Tibial nerve (tissue), 4 donors: ENCODE measurements around the gene AIFM1. TPM values are rescaled to one million over a fixed set of nuclear protein-coding genes. Genes with fewer than 3 reads are reported as not detected.

Experiments
- DNase-seq, 2 donors: peaks; one replicate each; pipeline ENCODE4 v3.0.0-alpha.2; 2019; ENCODE audit warnings: low spot score in 2 of 2
- H3K27ac ChIP-seq, 4 donors: fragments of 200-600 bp; sonication (generic) in 3 of 4; one replicate each; pipeline ENCODE4 v1.5.1; 2017 to 2019; ENCODE audit warnings: mild to moderate bottlenecking in 1 of 4
- H3K27me3 ChIP-seq, 2 donors: fragments of 200-600 bp; sonication (generic) in 1 of 2; one replicate each; pipeline versions ENCODE4 v1.5.1 to v1.6.0; 2017 to 2019
- H3K36me3 ChIP-seq, 3 donors: fragments of 200-600 bp; sonication (generic); one replicate each; pipeline ENCODE4 v1.5.1; 2018 to 2019
- H3K4me1 ChIP-seq, 4 donors: fragments of 200-600 bp; sonication (generic) in 3 of 4; one replicate each; pipeline ENCODE4 v1.5.1; 2017 to 2019
- H3K4me3 ChIP-seq, 4 donors: fragments of 200-600 bp; sonication (generic) in 3 of 4; one replicate each; pipeline ENCODE4 v1.5.1; 2017 to 2019; ENCODE audit warnings: mild to moderate bottlenecking in 1 of 4, moderate library complexity in 1 of 4
- H3K9me3 ChIP-seq, 4 donors: fragments of 200-600 bp; sonication (generic) in 3 of 4; one replicate each; pipeline ENCODE4 v1.5.1; 2017 to 2019
- CTCF ChIP-seq, 5 experiments: fragments of 200-600 bp in 3 of 5; fragments of 450-650 bp in 2 of 5; sonication (generic) in 3 of 5; IDR thresholded peaks; one replicate each; pipeline ENCODE4 v1.5.1; 2016 to 2019; ENCODE audit warnings: antibody characterized with exemption in 5 of 5, mild to moderate bottlenecking in 3 of 5, moderate library complexity in 2 of 5
- EP300 ChIP-seq, 2 donors: sonication (generic); formaldehyde crosslinking; IDR thresholded peaks; one replicate each; pipeline ENCODE4 v1.6.1; 2017; ENCODE audit warnings: antibody characterized with exemption in 2 of 2, mild to moderate bottlenecking in 1 of 2
- POLR2A ChIP-seq, 2 donors: fragments of 450-650 bp; IDR thresholded peaks; one replicate each; pipeline ENCODE4 v1.6.1; 2017; ENCODE audit warnings: antibody characterized with exemption in 2 of 2, mild to moderate bottlenecking in 2 of 2, moderate library complexity in 2 of 2
- WGBS, 2 donors: methylation state at CpG; one replicate each; pipeline ENCODE4 v1.1.5; 2018; 5-methylcytosine and 5-hydroxymethylcytosine counted together
- total RNA-seq, 4 donors: library from RNA; depleted of rRNA; stranded (reverse); fragments of >200 nt; gene quantifications; one replicate each; pipeline ENCODE4 v1.1.0, GENCODE V29; 2016

AIFM1 gene
- total RNA-seq, 4 donors from 2014 or later: 12.0 to 18.4 (median 16.7) TPM

- H3K4me3 ChIP-seq: no peak overlapping the region
- 76 to 78% methylated on average over 9 to 11 of the region's 11 CpGs for whole genome bisulfite sequencing, 2 donors
- no peak for DNase-seq
- no peaks in the 10 kb centered on the region for H3K9me3 ChIP-seq
- H3K27me3 ChIP-seq: no peaks in the 10 kb centered on the region
- no peaks in the 10 kb centered on the region for H3K36me3 ChIP-seq
- no peak for TF ChIP-seq CTCF (IDR thresholded peaks at IDR 0.05)
- peak in 1 of 2 donors; percentile 26 for TF ChIP-seq EP300 (IDR thresholded peaks at IDR 0.05)
- H3K27ac ChIP-seq: peak overlapping the region in 3 of 4 donors; percentile 13 to 45 (median 33)
- peaks cover 0 to 38% (median 10%) of the 10 kb centered on the region in 4 donors for H3K4me1 ChIP-seq
Measured at GRCh38 chrX:130085551-130086446, 79.8 kb downstream of the AIFM1 start.

- TF ChIP-seq CTCF (IDR thresholded peaks at IDR 0.05): no peak
- TF ChIP-seq POLR2A (IDR thresholded peaks at IDR 0.05): no peak
- TF ChIP-seq EP300 (IDR thresholded peaks at IDR 0.05): no peak
- Histone ChIP-seq H3K36me3 (no peaks in the 10 kb centered on the region), H3K27ac (peak overlapping the region in 2 of 4 donors; percentile 19 to 33), H3K9me3 (no peaks in the 10 kb centered on the region), H3K27me3 (no peaks in the 10 kb centered on the region), H3K4me1 (peaks cover 0 to 38% (median 10%) of the 10 kb centered on the region in 4 donors), H3K4me3 (no peak overlapping the region)
- DNase-seq: no peak
- 40 to 74% methylated on average over 2 to 9 of the region's 9 CpGs for WGBS, 2 donors
Measured at GRCh38 chrX:130084631-130085237, 80.9 kb downstream of the AIFM1 start.

- no peak overlapping the region for H3K4me3 ChIP-seq
- H3K36me3 ChIP-seq: no peaks in the 10 kb centered on the region
- 77 to 85% methylated on average over 10 to 15 of the region's 15 CpGs for WGBS, 2 donors
- no peaks in the 10 kb centered on the region for H3K9me3 ChIP-seq
- no peak for DNase-seq
- peaks cover 0 to 38% (median 10%) of the 10 kb centered on the region in 4 donors for H3K4me1 ChIP-seq
- no peak for TF ChIP-seq EP300 (IDR thresholded peaks at IDR 0.05)
- TF ChIP-seq CTCF (IDR thresholded peaks at IDR 0.05): no peak
- TF ChIP-seq POLR2A (IDR thresholded peaks at IDR 0.05): no peak
- H3K27me3 ChIP-seq: no peaks in the 10 kb centered on the region
- no peak overlapping the region for H3K27ac ChIP-seq
Measured at GRCh38 chrX:130083656-130084382, 81.8 kb downstream of the AIFM1 start.

- 39 to 54% methylated on average over 5 to 7 of the region's 7 CpGs for WGBS, 2 donors
- H3K4me3 ChIP-seq: no peak overlapping the region
- H3K36me3 ChIP-seq: no peaks in the 10 kb centered on the region
- DNase-seq: no peak
- H3K27ac ChIP-seq: peak overlapping the region in 2 of 4 donors; percentile 42 to 70
- TF ChIP-seq EP300 (IDR thresholded peaks at IDR 0.05) (no peak), CTCF (IDR thresholded peaks at IDR 0.05) (no peak), POLR2A (IDR thresholded peaks at IDR 0.05) (no peak)
- H3K4me1 ChIP-seq: peaks cover 0 to 38% (median 10%) of the 10 kb centered on the region in 4 donors
- no peaks in the 10 kb centered on the region for H3K9me3 ChIP-seq
- H3K27me3 ChIP-seq: no peaks in the 10 kb centered on the region
Measured at GRCh38 chrX:130083107-130083490, 82.5 kb downstream of the AIFM1 start.
